ENCODE data around the gene UTP4.
A peak's percentile ranks its signal among the peaks of the same experiment; 100 is the strongest.

UTP4 gene

DNA sequence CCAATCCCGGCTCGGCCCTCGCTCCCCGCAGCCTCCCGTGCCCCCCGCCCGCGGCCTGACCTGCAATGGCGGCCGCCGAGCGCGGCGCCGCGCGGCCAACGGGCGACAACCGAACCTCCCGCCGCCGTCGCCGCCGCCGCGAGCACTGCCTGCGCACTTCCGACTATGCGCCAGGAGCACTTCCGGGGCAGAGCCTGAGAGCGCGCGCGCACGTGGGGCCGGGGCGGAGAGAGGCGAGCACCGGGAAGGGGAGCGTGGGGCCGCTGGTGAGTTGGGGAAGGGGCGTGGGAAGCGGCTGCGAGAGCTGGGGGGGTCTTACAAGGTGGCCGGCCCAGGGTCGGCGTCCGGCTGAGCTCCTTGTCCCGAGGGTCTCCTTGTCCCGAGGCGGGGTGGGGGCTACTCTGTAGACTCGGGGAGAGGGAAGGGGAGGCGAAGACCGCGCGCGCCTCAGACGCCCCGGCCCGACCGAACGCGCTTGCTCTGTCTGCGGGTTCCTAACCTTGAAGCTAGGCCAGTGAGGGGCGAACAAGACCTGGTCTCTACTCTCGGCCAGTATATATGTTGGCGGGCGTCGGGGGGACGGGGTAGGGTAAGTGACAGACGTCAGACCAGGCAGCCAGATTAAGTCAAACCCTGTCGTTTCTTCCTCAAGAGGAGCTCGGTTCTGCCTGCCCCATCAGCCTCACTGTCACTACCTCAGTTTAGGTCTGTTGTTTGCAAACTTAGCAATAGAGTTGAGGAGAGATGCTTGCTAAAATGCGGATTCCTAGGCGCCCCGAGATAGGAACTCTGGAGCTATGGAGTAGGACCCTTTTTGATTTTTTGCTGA, at the start of gene UTP4, which contains the start of gene CHTF8:
Gene UTP4, plus strand, starts transcription at position 226 of the 829 bp plus-strand sequence. CDS start 811 bp downstream, outside the sequence.
Gene CHTF8, minus strand, starts transcription at position 165 of the 829 bp plus-strand sequence. CDS start 11,130 bp downstream, outside the sequence.
- peak; percentile 77 for DNase-seq (ENCODE audit: low spot score)

DNA sequence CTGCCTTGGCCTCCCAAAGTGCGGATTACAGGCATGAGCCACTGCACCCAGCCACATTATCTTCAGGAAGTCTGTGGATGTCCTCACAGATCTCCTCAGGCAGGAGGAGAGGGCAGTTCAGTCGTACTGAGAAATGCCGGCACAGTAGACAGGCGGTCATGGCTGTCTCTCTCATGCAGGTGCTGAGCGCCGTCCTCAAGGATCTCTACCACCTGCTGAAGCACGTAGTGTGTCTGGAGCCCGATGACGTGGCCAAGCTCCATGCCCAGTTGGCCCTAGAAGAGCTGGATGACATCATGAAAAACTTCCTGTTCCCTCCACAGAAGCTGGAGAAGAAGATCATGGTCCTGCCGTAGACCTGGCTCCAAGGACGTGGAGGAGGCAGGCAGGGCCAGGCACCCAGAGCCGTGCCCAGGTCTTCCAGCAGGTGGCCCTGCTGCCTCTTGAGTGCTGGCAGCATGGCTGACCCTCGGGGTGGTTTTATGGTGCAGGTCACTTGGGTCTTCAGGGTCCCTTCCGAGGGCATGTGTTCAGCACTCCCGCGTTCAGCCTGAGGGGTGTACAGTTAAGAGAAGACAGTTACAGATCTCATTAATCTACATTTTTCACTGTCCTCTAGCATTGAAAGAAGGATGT, 49.0 kb upstream of the UTP4 start:
- no peak for DNase-seq (ENCODE audit: low spot score)

- DNase-seq (ENCODE audit: low spot score): no peak
Measured at GRCh38 chr16:69084289-69084688, 48.2 kb upstream of the UTP4 start.

GRCh38 chr16:69085032-69085695, 47.3 kb upstream of the UTP4 start:
- DNase-seq (ENCODE audit: low spot score): no peak

DNA sequence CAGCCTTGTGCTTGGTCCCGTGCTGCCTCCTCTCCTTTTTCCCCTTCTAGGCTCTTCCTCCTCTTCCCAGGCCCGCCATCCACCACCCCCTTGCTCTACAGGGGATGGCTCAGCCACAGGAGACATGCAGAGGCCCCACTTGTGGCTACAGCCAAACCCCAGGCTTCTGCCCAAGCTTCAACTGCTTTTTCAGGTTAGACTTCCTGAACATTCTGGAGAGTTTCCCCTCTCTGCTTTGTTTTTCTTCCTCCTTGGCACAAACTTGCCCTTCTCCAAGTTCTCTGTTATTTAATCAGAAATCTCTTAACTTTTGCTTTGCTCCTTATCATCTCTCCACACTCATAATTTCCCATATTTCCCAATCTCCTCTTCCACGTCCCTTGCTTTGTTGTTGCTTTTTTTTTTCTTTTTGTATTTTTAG, 45.3 kb upstream of the UTP4 start:
- no peak for DNase-seq (ENCODE audit: low spot score)

- no peak for DNase-seq (ENCODE audit: low spot score)
Measured at GRCh38 chr16:69088684-69089083, 43.8 kb upstream of the UTP4 start.

DNA sequence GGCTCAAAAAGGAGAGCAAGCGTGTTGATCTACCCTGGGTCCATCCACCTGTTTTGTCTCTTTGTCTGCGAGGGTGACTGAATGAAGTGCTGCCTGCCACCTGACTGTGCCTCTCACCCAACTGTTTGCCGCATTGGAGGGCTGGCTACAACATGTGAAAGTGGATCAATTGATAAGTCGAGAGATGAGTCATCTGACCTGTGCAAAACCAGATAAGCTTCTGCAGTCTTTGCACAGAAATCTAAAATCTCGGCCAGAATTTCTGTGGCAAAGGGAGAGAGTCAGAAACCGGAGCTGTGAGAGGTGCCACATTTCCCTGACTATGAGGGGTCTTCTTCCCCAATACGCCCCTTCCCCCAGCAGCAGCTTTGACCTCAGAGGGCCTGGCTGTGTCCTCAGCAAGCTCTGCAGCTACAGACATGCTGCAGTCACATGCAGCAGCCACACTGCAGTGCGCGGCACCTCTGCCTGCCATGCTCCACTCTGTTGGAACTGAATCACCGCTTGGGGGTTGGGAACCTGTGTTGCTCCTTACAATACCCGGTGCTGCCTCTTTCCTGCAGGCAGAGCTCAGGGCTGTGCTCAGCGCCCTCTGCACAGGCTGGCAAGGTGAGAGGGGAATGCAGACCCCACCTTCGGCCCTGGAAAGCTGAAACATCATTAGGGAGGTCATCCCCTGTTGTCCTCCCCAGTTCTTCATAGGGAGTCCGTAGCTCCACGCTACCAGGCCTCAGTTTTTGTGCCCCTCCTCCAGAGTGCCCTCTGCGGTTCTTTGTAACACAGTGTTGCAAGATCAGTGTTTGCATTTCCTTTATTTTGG, 43.1 kb upstream of the UTP4 start:
- no peak for DNase-seq (ENCODE audit: low spot score)

GRCh38 chr16:69093974-69094373, 38.5 kb upstream of the UTP4 start:
- DNase-seq (ENCODE audit: low spot score): no peak

- no peak for DNase-seq (ENCODE audit: low spot score)
Measured at GRCh38 chr16:69094501-69094900, 37.9 kb upstream of the UTP4 start.

DNA sequence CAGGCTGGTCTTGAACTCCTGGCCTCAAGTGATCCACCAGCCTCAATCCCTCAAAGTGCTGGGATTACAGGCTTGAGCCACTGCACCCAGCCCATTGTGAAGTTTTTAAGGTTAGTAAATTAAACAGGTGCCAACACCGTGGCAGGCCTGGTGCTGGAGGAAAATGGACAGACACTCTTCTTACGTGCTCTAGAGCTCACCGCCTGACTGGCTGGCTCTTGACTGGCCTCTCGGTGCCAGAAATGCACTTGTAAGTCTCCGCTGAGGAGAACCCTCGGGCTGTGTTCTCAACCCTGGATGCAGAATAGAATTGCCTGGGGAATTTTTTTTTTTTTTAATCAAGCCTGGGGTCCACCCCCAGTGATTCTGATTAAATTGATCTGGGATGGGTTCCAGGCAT, 37.3 kb upstream of the UTP4 start:
- no peak for DNase-seq (ENCODE audit: low spot score)

DNA sequence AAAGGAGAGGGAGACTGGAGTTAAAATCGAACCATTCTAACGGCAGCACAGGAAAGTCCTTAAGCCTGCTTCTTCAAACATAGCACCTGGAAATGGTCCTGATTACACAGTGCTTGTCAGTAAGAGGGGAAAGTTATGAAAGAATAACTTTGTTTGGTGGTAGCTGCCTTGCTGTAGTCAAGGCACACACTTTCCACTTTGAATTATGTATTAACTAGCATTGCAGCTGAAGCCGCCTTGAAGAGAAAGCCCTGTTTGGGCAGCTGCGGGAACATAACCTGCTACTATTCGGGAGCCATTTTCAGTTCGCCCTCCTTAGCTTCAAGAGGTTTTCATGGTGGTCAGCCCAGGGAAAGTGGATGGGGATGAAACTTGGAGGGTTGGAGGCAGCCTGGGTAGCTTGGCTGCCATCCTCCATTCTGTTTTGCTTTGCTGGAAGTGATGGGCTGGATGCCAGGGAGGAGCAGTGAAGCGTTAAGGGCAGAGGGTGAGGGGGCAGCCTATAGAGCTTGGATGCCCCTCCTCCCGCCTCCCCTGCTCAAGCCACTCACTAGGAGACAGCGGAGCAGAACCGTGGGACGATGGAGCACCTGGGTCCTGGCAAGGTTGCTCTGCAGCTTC, 32.3 kb upstream of the UTP4 start:
- DNase-seq (ENCODE audit: low spot score): no peak

- no peak for DNase-seq (ENCODE audit: low spot score)
Measured at GRCh38 chr16:69105501-69106361, 26.7 kb upstream of the UTP4 start, which contains the start of gene HAS3. HAS3 (plus strand) TSS chr16:69105653; CDS start chr16:69109396, 3,743 bp downstream.

- no peak for DNase-seq (ENCODE audit: low spot score)
Measured at GRCh38 chr16:69106491-69107315, 25.7 kb upstream of the UTP4 start.

DNA sequence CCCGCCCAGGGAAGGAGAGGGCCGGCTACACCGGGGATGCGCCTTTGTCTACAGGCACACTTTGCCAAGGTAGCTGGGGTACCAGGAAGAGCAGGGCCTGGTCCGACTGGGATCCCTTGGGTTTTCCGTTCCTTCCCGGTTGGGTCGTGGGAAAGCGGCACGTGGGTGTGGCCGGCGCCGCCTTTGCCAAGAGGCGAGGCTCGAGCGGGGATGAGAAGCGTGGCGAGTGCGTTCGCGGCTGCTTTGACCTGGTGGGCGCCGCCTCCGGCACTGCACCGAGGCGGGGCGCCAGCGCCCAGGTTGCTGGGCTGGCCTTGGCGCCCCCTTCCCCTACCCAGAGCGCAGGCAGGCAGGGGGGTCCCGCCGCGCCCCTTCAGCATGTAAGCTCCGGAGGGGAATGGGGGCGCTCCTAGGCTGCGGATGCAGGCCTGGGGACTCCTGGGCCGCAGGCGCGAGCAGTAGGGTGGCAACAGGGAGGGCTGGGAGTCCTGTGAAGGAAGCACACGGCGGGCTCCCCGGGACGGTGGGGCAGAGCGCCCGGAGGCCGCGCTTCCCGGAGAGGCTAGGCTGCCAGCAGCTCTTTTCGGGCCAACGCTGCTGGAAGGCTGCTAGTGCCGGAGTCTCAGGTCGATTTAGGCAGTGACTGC, 25.0 kb upstream of the UTP4 start:
- DNase-seq (ENCODE audit: low spot score): no peak

GRCh38 chr16:69108064-69108904, 24.2 kb upstream of the UTP4 start:
- no peak for DNase-seq (ENCODE audit: low spot score)

DNA sequence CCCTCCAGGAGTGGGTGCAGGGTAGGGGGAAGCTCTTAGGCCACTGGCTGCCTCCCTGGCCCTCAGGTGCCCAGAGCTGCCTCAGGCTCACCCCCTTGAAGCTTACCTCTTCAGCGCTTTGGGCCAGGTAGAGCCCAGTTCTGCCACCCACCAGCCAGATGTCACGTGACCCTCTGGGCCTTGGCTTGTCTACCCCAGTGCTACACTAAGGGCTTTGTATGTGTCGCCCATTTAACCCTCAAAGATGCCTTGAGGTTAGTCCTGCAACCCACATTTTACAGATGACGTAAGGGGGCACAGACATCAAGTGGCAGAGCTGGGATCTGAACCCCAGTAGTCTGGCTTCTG, 23.6 kb upstream of the UTP4 start:
- no peak for DNase-seq (ENCODE audit: low spot score)

- DNase-seq (ENCODE audit: low spot score): no peak
Measured at GRCh38 chr16:69109486-69110270, 22.8 kb upstream of the UTP4 start.
